Neuronal stem cell (in vitro differentiated cells): ENCODE data around the gene SCFD2.

ENCODE experiments used
- DNase-seq: peaks from one replicate; pipeline ENCODE4 v3.0.0-alpha.2; 2013; ENCODE audit warnings: low spot score
- H2AFZ ChIP-seq: one replicate; pipeline ENCODE4 v1.6.1; 2013; ENCODE audit warnings: mild to moderate bottlenecking, low read length, inconsistent platforms
- H2AK5ac ChIP-seq: 2 replicates; pipeline ENCODE4 v1.6.1; 2013; ENCODE audit warnings: low read depth, mild to moderate bottlenecking, inconsistent platforms, low read length, moderate library complexity, mixed read lengths
- H2BK120ac ChIP-seq: 2 replicates; pipeline ENCODE4 v1.6.1; 2013; ENCODE audit warnings: low read depth, mild to moderate bottlenecking, inconsistent platforms, low read length, moderate library complexity, mixed read lengths
- H2BK12ac ChIP-seq: one replicate; pipeline ENCODE4 v1.6.1; 2013; ENCODE audit warnings: low read length, inconsistent platforms
- H2BK15ac ChIP-seq: 2 replicates; pipeline ENCODE4 v1.6.1; 2013; ENCODE audit warnings: mild to moderate bottlenecking, low read length, inconsistent platforms, mixed read lengths
- H2BK5ac ChIP-seq: one replicate; pipeline ENCODE4 v1.6.1; 2013; ENCODE audit warnings: inconsistent platforms, mild to moderate bottlenecking, low read length, moderate library complexity
- H3K14ac ChIP-seq: one replicate; pipeline ENCODE4 v1.6.1; 2013; ENCODE audit warnings: low read length, inconsistent platforms
- H3K18ac ChIP-seq: 2 replicates; pipeline ENCODE4 v1.6.1; 2013; ENCODE audit warnings: low read length, inconsistent platforms
- H3K23ac ChIP-seq: 2 replicates; pipeline ENCODE4 v1.6.1; 2013; ENCODE audit warnings: low read depth, mild to moderate bottlenecking, mixed read lengths, low read length, inconsistent platforms; ENCODE audit not compliant: poor library complexity
- H3K27ac ChIP-seq: replicated peaks from 3 replicates; pipeline ENCODE4 v1.5.1; 2013; ENCODE audit warnings: low read length, inconsistent platforms
- H3K27me3 ChIP-seq, 3 experiments: 2 replicates each; pipeline ENCODE4 v1.6.1; 2013; ENCODE audit warnings: low read length in 3 of 3, mild to moderate bottlenecking in 2 of 3, inconsistent platforms in 1 of 3, low read depth in 1 of 3, mixed read lengths in 1 of 3, moderate library complexity in 1 of 3; ENCODE audit not compliant: control insufficient read depth in 3 of 3, insufficient read depth in 3 of 3
- H3K36me3 ChIP-seq, 2 donors: replicated peaks in 1 of 2; 2 replicates each; pipeline ENCODE4 v1.6.1; 2013; ENCODE audit warnings: low read length in 2 of 2; ENCODE audit not compliant: control insufficient read depth in 2 of 2, insufficient read depth in 2 of 2
- H3K4ac ChIP-seq: 2 replicates; pipeline ENCODE4 v1.6.1; 2013; ENCODE audit warnings: inconsistent platforms, mild to moderate bottlenecking, low read length, moderate library complexity
- H3K4me1 ChIP-seq, 2 donors: 1 replicate in 1 of 2; 2 replicates in 1 of 2; pipeline ENCODE4 v1.6.1; 2013; ENCODE audit warnings: low read length in 2 of 2, low read depth in 1 of 2; ENCODE audit not compliant: control insufficient read depth in 2 of 2, insufficient read depth in 1 of 2
- H3K4me2 ChIP-seq: one replicate; pipeline ENCODE4 v1.6.1; 2013; ENCODE audit warnings: mild to moderate bottlenecking, low read length, inconsistent platforms; ENCODE audit not compliant: insufficient read depth, poor library complexity, severe bottlenecking
- H3K4me3 ChIP-seq, 2 donors: 2 replicates each; pipeline ENCODE4 v1.5.1; 2013; ENCODE audit warnings: low read length in 2 of 2, mild to moderate bottlenecking in 2 of 2, inconsistent platforms in 1 of 2, moderate library complexity in 1 of 2
- H3K79me1 ChIP-seq: one replicate; pipeline ENCODE4 v1.6.1; 2013; ENCODE audit warnings: low read depth, mild to moderate bottlenecking, inconsistent platforms, low read length, moderate library complexity
- H3K9ac ChIP-seq: one replicate; pipeline ENCODE4 v1.6.1; 2013; ENCODE audit warnings: mild to moderate bottlenecking, low read depth, low read length, inconsistent platforms; ENCODE audit not compliant: poor library complexity
- H3K9me3 ChIP-seq, 2 donors: replicated peaks in 1 of 2; 2 replicates each; pipeline versions ENCODE3 to v1.6.1; 2013; ENCODE audit warnings: low read length in 2 of 2, mild to moderate bottlenecking in 2 of 2, inconsistent platforms in 1 of 2, low read depth in 1 of 2, mixed read lengths in 1 of 2, moderate library complexity in 1 of 2; ENCODE audit not compliant: control insufficient read depth in 2 of 2, insufficient read depth in 1 of 2
- H4K8ac ChIP-seq: one replicate; pipeline ENCODE4 v1.6.1; 2013; ENCODE audit warnings: low read depth, mild to moderate bottlenecking, inconsistent platforms, low read length, moderate library complexity
- H4K91ac ChIP-seq: one replicate; pipeline ENCODE4 v1.6.1; 2013; ENCODE audit warnings: low read length, low read depth, mild to moderate bottlenecking, inconsistent platforms; ENCODE audit not compliant: poor library complexity
- WGBS, 2 donors: extraction: QIAGEN DNeasy Blood & Tissue Kit; methylation state at CpG; one replicate each; pipeline ENCODE4 v1.1.7; 2013; ENCODE audit warnings: missing lambda C conversion rate in 2 of 2, mixed read lengths in 1 of 2; ENCODE audit not compliant: insufficient read length in 2 of 2, insufficient replicate concordance in 1 of 2; ENCODE audit errors: extremely low coverage in 2 of 2; 5-methylcytosine and 5-hydroxymethylcytosine counted together

The SCFD2 gene

DNA sequence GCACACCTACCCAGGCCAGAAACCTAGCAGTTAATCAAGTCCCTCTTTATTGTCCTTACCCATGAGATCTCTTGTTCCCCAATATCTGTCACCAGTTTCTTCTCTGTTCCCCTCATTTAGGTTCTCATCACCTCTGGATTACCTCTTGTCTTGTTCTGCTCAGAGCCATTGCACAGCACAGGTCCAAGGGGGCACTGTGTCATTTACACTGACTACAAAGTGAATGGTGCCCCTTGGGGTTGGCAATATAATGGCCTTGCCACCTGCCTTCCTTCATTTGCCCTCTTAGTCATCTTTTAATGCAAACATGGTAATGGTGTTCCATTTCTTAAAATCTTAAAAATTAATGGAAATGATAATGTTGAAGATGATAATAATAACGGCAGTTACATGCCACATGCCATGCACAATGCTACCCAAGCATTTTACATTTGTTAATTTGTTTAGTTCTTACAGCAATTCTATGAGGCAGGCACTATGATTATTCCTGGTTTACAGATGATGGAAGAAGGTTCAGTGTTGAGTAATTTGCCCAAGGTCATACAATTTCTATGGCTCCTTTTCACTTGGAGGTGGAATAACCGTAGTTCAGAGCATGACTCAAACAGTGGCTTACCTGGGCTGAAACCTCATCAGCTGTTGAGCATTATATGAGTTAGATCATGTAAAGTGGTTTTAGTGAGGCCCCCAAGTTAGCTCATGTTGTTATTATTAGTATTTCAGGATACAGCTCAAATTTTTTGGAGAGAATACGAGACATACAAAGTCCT lies 385.9 kb downstream of the SCFD2 start:
- Histone ChIP-seq H3K18ac (no peak overlapping the region), H3K79me1 (no peaks in the 10 kb centered on the region), H2AFZ (no peak overlapping the region), H3K36me3 (no peaks in the 10 kb centered on the region), H3K9ac (no peak overlapping the region), H3K4me2 (no peak overlapping the region), H2BK120ac (no peak overlapping the region), H3K23ac (no peak overlapping the region), H2BK5ac (no peak overlapping the region), H3K9me3 (no peaks in the 10 kb centered on the region), H3K14ac (no peak overlapping the region), H3K27ac (no peak overlapping the region), H2BK12ac (no peak overlapping the region), H4K91ac (no peak overlapping the region), H2BK15ac (no peak overlapping the region), H3K4me1 (peaks cover 1 to 19% of the 10 kb centered on the region in 2 donors), H3K27me3 (no peaks in the 10 kb centered on the region), H3K4ac (no peak overlapping the region), H2AK5ac (no peak overlapping the region), H3K4me3 (no peak overlapping the region), H4K8ac (no peak overlapping the region)
- WGBS, 2 donors: no CpG with 5 or more reads among the region's 3 CpGs
- no peak for DNase-seq

DNA sequence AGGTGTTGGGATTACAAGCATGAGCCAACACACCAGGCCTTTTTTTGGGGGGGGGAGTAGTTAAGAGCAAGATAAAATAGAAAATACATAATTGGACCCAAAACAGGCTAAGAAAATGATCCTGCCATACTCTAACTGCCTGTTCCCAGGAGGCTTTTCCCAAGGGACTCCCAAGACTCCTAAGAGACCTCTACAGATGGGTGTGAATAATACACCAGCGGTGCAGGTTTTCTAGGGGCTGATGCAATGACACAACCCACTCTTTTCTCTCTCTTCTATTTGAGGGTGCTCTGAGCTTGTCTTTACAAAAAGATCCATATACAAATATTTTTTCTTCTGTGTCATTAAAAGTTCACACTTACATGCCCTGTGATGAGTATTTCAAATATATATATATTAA lies 386.8 kb downstream of the SCFD2 start:
- no peak overlapping the region for H3K23ac ChIP-seq
- H3K27ac ChIP-seq: no peak overlapping the region
- no peak overlapping the region for H2BK12ac ChIP-seq
- WGBS, 2 donors: no CpG with 5 or more reads among the region's 1 CpG
- no peak overlapping the region for H2BK5ac ChIP-seq
- no peak overlapping the region for H3K4me3 ChIP-seq
- no peaks in the 10 kb centered on the region for H3K36me3 ChIP-seq
- no peaks in the 10 kb centered on the region for H3K9me3 ChIP-seq
- no peak overlapping the region for H2BK15ac ChIP-seq
- no peak overlapping the region for H3K9ac ChIP-seq
- H4K8ac ChIP-seq: no peak overlapping the region
- H3K4ac ChIP-seq: no peak overlapping the region
- no peak overlapping the region for H2BK120ac ChIP-seq
- H4K91ac ChIP-seq: no peak overlapping the region
- DNase-seq: no peak
- H3K79me1 ChIP-seq: no peaks in the 10 kb centered on the region
- H3K14ac ChIP-seq: no peak overlapping the region
- H3K4me2 ChIP-seq: no peak overlapping the region
- H3K4me1 ChIP-seq: peaks cover 1 to 11% of the 10 kb centered on the region in 2 donors
- H2AK5ac ChIP-seq: no peak overlapping the region
- no peak overlapping the region for H2AFZ ChIP-seq
- H3K27me3 ChIP-seq: no peaks in the 10 kb centered on the region
- no peak overlapping the region for H3K18ac ChIP-seq

- H2BK15ac ChIP-seq: no peak overlapping the region
- H3K4ac ChIP-seq: no peak overlapping the region
- H2BK12ac ChIP-seq: no peak overlapping the region
- H3K18ac ChIP-seq: no peak overlapping the region
- H3K9ac ChIP-seq: no peak overlapping the region
- no peak overlapping the region for H3K14ac ChIP-seq
- no peaks in the 10 kb centered on the region for H3K36me3 ChIP-seq
- no peak overlapping the region for H3K4me2 ChIP-seq
- DNase-seq: no peak
- no peak overlapping the region for H3K4me3 ChIP-seq
- H3K9me3 ChIP-seq: no peaks in the 10 kb centered on the region
- no peak overlapping the region for H3K23ac ChIP-seq
- no peak overlapping the region for H2BK5ac ChIP-seq
- WGBS, 2 donors: no CpG with 5 or more reads among the region's 1 CpG
- H3K27me3 ChIP-seq: no peaks in the 10 kb centered on the region
- H3K27ac ChIP-seq: no peak overlapping the region
- no peak overlapping the region for H2AFZ ChIP-seq
- no peaks in the 10 kb centered on the region for H3K79me1 ChIP-seq
- no peak overlapping the region for H4K91ac ChIP-seq
- no peak overlapping the region for H4K8ac ChIP-seq
- no peak overlapping the region for H2BK120ac ChIP-seq
- no peak overlapping the region for H2AK5ac ChIP-seq
- H3K4me1 ChIP-seq: peaks cover 1 to 8% of the 10 kb centered on the region in 2 donors
These were observed 388.6 kb downstream of the SCFD2 start for GRCh38 chr4:52977252-52977651.

- Histone ChIP-seq H3K4me3 (no peak overlapping the region), H2AFZ (no peak overlapping the region), H4K91ac (no peak overlapping the region), H3K9me3 (no peaks in the 10 kb centered on the region), H3K4me2 (no peak overlapping the region), H3K14ac (no peak overlapping the region), H3K27ac (no peak overlapping the region), H2BK5ac (no peak overlapping the region), H2BK12ac (no peak overlapping the region), H3K27me3 (no peaks in the 10 kb centered on the region), H2AK5ac (no peak overlapping the region), H3K9ac (no peak overlapping the region), H3K36me3 (no peaks in the 10 kb centered on the region), H3K18ac (no peak overlapping the region), H2BK120ac (no peak overlapping the region), H3K23ac (no peak overlapping the region), H3K79me1 (no peaks in the 10 kb centered on the region), H2BK15ac (no peak overlapping the region), H3K4ac (no peak overlapping the region), H3K4me1 (peaks cover 1 to 8% of the 10 kb centered on the region in 2 donors), H4K8ac (no peak overlapping the region)
- no peak for DNase-seq
- WGBS, 2 donors: no CpG with 5 or more reads among the region's 4 CpGs
These were observed 389.2 kb downstream of the SCFD2 start for GRCh38 chr4:52976523-52977230.
